Breast epithelium (tissue), 4 donors: ENCODE data around the gene ZMYND8. TPM values are rescaled to one million over a fixed set of nuclear protein-coding genes. Genes with fewer than 3 reads are reported as not detected.

Experiments used
- DNase-seq, 2 donors: peaks; one replicate each; pipeline ENCODE4 v3.0.0-alpha.2; 2019; ENCODE audit warnings: low spot score in 2 of 2
- H3K27ac ChIP-seq, 2 donors: fragments of 200-600 bp; sonication (generic) in 1 of 2; one replicate each; pipeline ENCODE4 v1.5.1; 2016 to 2019; ENCODE audit warnings: mild to moderate bottlenecking in 1 of 2
- H3K27me3 ChIP-seq, 2 donors: fragments of 200-600 bp; sonication (generic) in 1 of 2; one replicate each; pipeline versions ENCODE4 v1.5.1 to v1.6.0; 2017 to 2019; ENCODE audit warnings: control low read depth in 1 of 2, mild to moderate bottlenecking in 1 of 2
- H3K36me3 ChIP-seq: fragments of 200-600 bp; one replicate; pipeline ENCODE4 v1.5.1; 2019
- H3K4me1 ChIP-seq, 2 donors: fragments of 200-600 bp; sonication (generic); one replicate each; pipeline ENCODE4 v1.5.1; 2016 to 2019; ENCODE audit warnings: control low read depth in 1 of 2
- H3K4me3 ChIP-seq, 3 donors: fragments of 200-600 bp; sonication (generic); 1 replicate in 2 of 3; 2 replicates in 1 of 3; pipeline ENCODE4 v1.5.1; 2016 to 2019; ENCODE audit warnings: mild to moderate bottlenecking in 3 of 3, moderate library complexity in 2 of 3
- H3K9me3 ChIP-seq, 2 donors: fragments of 200-600 bp; sonication (generic) in 1 of 2; one replicate each; pipeline ENCODE4 v1.5.1; 2016 to 2019; ENCODE audit warnings: control low read depth in 1 of 2
- CTCF ChIP-seq, 3 donors: fragments of 450-650 bp; IDR thresholded peaks; one replicate each; pipeline ENCODE4 v1.5.1; 2016 to 2017; ENCODE audit warnings: antibody characterized with exemption in 3 of 3, mild to moderate bottlenecking in 3 of 3, moderate library complexity in 3 of 3
- POLR2A ChIP-seq: fragments of 450-650 bp; IDR thresholded peaks from one replicate; pipeline ENCODE4 v1.6.1; 2016; ENCODE audit warnings: antibody characterized with exemption, mild to moderate bottlenecking, moderate library complexity
- POLR2AphosphoS5 ChIP-seq, 3 donors: sonication (generic); formaldehyde crosslinking; IDR thresholded peaks; one replicate each; pipeline ENCODE4 v1.6.1; 2017; ENCODE audit warnings: antibody characterized with exemption in 3 of 3
- intact Hi-C: fragments of 100-400 bp; cut with DNase I; formaldehyde crosslinking; loops from one replicate; pipeline ENCODE4 v1.15.1; 2023; ENCODE audit warnings: low total_unique reads
- total RNA-seq, 3 donors: library from RNA; depleted of rRNA; stranded (reverse); fragments of >200 nt; gene quantifications; one replicate each; pipeline ENCODE4 v1.1.0, GENCODE V29; 2016

Gene ZMYND8
- total RNA-seq, 3 donors from 2014 or later: 40.6 to 47.7 (median 41.4) TPM

- Histone ChIP-seq H3K4me3 (no peak overlapping the region), H3K9me3 (no peaks in the 10 kb centered on the region), H3K4me1 (no peaks in the 10 kb centered on the region), H3K27me3 (no peaks in the 10 kb centered on the region), H3K27ac (no peak overlapping the region), H3K36me3 (no peaks in the 10 kb centered on the region)
- TF ChIP-seq CTCF (IDR thresholded peaks at IDR 0.05) (no peak), POLR2A (no peak), POLR2AphosphoS5 (IDR thresholded peaks at IDR 0.05) (no peak)
- intact Hi-C loops: no loop called here
- DNase-seq: no peak
Measured at GRCh38 chr20:47161411-47161810, 195.1 kb downstream of the ZMYND8 start.

GRCh38 chr20:47160992-47161391, 195.5 kb downstream of the ZMYND8 start:
- Histone ChIP-seq H3K9me3 (no peaks in the 10 kb centered on the region), H3K4me1 (no peaks in the 10 kb centered on the region), H3K27me3 (no peaks in the 10 kb centered on the region), H3K27ac (no peak overlapping the region), H3K36me3 (no peaks in the 10 kb centered on the region), H3K4me3 (no peak overlapping the region)
- intact Hi-C loops: no loop called here
- DNase-seq: no peak
- TF ChIP-seq POLR2AphosphoS5 (IDR thresholded peaks at IDR 0.05) (no peak), POLR2A (no peak), CTCF (IDR thresholded peaks at IDR 0.05) (no peak)

GRCh38 chr20:47160240-47160639, 196.3 kb downstream of the ZMYND8 start:
- TF ChIP-seq CTCF (IDR thresholded peaks at IDR 0.05): no peak
- no peak for TF ChIP-seq POLR2A
- no peak for TF ChIP-seq POLR2AphosphoS5 (IDR thresholded peaks at IDR 0.05)
- no peak for DNase-seq
- intact Hi-C loops: no loop called here

More at GRCh38 chr20:47160240-47160639, 196.3 kb downstream of the ZMYND8 start:
- H3K27me3 ChIP-seq: no peaks in the 10 kb centered on the region
- H3K4me3 ChIP-seq: no peak overlapping the region
- H3K4me1 ChIP-seq: no peaks in the 10 kb centered on the region
- no peaks in the 10 kb centered on the region for H3K9me3 ChIP-seq
- H3K27ac ChIP-seq: no peak overlapping the region
- no peaks in the 10 kb centered on the region for H3K36me3 ChIP-seq

Other genes starting within 250 kb of the ZMYND8 start
- gene NCOA3, start 145.2 kb upstream of the ZMYND8 start, total RNA-seq: 10 to 100 TPM; 40.6 to 57.1 (median 45.1) TPM